ENCODE data around the gene UBE2R2.
"Not testable (repeated sequence)": the region's sequence is repeated elsewhere in the genome, so short reads cannot be mapped to it uniquely, and the experiment has no call there.

DNA sequence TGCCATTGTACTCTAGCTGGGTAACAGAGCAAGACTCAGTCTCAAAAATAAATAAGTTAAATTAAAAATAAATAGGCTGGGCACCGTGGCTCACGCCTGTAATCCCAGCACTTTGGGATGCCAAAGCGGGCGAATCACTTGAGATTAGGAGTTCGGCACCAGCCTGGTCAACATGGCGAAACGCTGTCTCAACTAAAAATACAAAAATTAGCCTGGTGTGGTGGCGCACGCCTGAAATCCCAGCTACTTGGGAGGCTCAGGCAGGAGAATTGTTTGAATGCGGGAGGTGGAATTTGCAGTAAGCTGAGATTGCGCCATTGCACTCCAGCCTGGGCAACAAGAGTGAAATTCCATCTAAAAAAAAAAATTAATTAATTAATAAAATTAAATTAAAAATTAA lies 10.3 kb downstream of the UBE2R2 start:
- not testable (repeated sequence) for TF ChIP-seq CTCF (conservative IDR thresholded peaks at IDR 0.05; ENCODE audit: low read length); EZH2phosphoT487 (IDR thresholded peaks at IDR 0.05; ENCODE audit: borderline replicate concordance)

Data from Loucy (cell line).